Measurements from ENCODE around the gene IQGAP1. TPM values are rescaled to one million over a fixed set of nuclear protein-coding genes. Genes with fewer than 3 reads are reported as not detected.

Gene IQGAP1
- total RNA-seq, 2 donors from 2014 or later: 185 to 192 TPM

DNA sequence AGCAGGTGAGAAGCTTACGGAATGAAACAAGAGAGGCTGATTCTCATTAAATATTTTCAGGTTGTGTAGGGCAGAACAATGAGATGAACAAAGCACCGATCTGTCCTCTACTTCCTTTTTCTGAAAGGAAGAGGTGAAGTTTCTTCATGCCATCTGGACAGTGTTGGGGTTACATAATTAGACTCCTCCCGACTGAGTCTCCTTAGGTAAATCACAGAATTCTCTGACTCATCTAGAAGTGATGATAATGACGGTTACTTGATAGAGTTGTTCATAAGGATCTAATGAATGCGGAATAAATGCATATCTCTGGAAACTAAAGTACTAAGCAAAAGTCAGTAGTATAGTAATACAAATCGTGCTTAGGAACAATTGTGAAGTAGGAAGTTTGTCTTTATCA, 162.9 kb downstream of the IQGAP1 start:
- H3K27ac Mint-ChIP-seq: no peak overlapping the region
- no peak for ATAC-seq
- DNase-seq (ENCODE audit: low spot score in 2 of 2): no peak
- H3K36me3 Mint-ChIP-seq: peaks cover 7 to 14% of the 10 kb centered on the region in 2 donors
- no peaks in the 10 kb centered on the region for H3K9me3 Mint-ChIP-seq

Other genes with a start within 250 kb of the IQGAP1 start
- gene SEMA4B, start 186.9 kb upstream of the IQGAP1 start, total RNA-seq: 10 to 100 TPM in 1 of 2 donors, 1 to 10 TPM in 1; 8.9 to 19.1 TPM
- 100 to 1,000 TPM; 114 to 150 TPM for gene CIB1, start 154.3 kb upstream of the IQGAP1 start, total RNA-seq
- 1 to 10 TPM; 3.1 to 7.6 TPM for gene GDPGP1, start 154.0 kb upstream of the IQGAP1 start, total RNA-seq
- gene TTLL13, start 138.7 kb upstream of the IQGAP1 start, total RNA-seq: 1 to 10 TPM in 1 of 2 donors, under 1 TPM in 1; 0.49 to 1.0 TPM
- 10 to 100 TPM; 17.8 to 36.2 TPM for gene NGRN, start 122.6 kb upstream of the IQGAP1 start, total RNA-seq
- under 1 TPM; 0.50 to 0.99 TPM for gene ZNF774, start 36.0 kb upstream of the IQGAP1 start, total RNA-seq
- 10 to 100 TPM; 41.8 to 58.1 TPM for gene CRTC3, start 141.7 kb downstream of the IQGAP1 start, total RNA-seq

Measured in activated naive CD4-positive, alpha-beta T cell treated with anti-CD3 and anti-CD28 coated beads, Interleukin-2, amount 50 U/mL, for 72 hours (primary cell).